Activated T-helper 1 cell treated with anti-CD3 and anti-CD28 coated beads, Interleukin-12 subunit alpha, Interleukin-12 subunit beta, Interleukin-2, Interleukin-4 antibody, amounts not matched to agents 30 ng/mL and 10 ng/mL and 1 ng/mL, durations not matched to agents 14 hours and 24 hours and 36 hours (primary cell): ENCODE results near the gene HOXD12. TPM values are rescaled to one million over a fixed set of nuclear protein-coding genes. Genes with fewer than 3 reads are reported as not detected.

Experiments used
- DNase-seq: peaks from one replicate; pipeline ENCODE4 v3.0.0; 2021; ENCODE audit warnings: low spot score
- H3K27ac Mint-ChIP-seq: one replicate; pipeline ENCODE4 v1.8.0; 2021; ENCODE audit warnings: mild to moderate bottlenecking, mixed read lengths
- H3K27me3 Mint-ChIP-seq: one replicate; pipeline ENCODE4 v1.8.0; 2022; ENCODE audit warnings: mild to moderate bottlenecking, moderate library complexity, mixed read lengths; ENCODE audit not compliant: insufficient read depth
- H3K36me3 Mint-ChIP-seq: one replicate; pipeline ENCODE4 v1.8.0; 2021; ENCODE audit warnings: low read depth, mixed read lengths
- H3K4me1 Mint-ChIP-seq: one replicate; pipeline ENCODE4 v1.8.0; 2021; ENCODE audit warnings: low read depth, mixed read lengths
- H3K4me3 Mint-ChIP-seq: one replicate; pipeline ENCODE4 v1.8.0; 2021; ENCODE audit warnings: mild to moderate bottlenecking, moderate library complexity, mixed read lengths
- H3K9me3 Mint-ChIP-seq: one replicate; pipeline ENCODE4 v1.8.0; 2021; ENCODE audit warnings: mixed read lengths
- intact Hi-C: fragments of 100-400 bp; cut with micrococcal nuclease; formaldehyde crosslinking; loops from one replicate; pipeline ENCODE4 v1.15.1; 2024
- total RNA-seq: library from RNA; stranded (reverse); gene quantifications from 2 replicates; pipeline ENCODE4 v1.2.3, GENCODE V29; 2022

HOXD12 gene
- total RNA-seq, 1 donor from 2014 or later = not detected

DNA sequence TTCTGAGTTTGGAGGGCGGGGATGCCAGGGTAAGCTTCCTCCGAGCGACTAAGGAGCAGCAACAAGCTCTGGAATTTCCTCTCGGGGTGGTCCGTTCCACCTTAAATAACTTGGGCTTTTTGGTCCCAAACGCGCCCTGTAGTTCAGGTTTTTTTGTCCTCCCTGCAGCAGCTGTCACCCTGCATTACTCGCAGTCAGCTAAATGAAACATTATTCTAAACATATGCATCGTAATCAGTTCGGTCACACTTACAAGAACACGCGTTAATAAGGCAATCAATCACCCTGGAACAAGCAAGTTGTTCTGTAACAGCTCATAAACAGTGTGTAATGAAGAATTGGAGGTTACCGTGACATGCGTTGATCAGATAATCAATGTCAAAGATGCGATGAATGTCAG is 24.1 kb upstream of the HOXD12 start:
- intact Hi-C loops = no loop called here
- Mint-ChIP-seq H3K4me1 (no peaks in the 10 kb centered on the region), H3K27me3 (peaks cover 72% of the 10 kb centered on the region), H3K27ac (no peak overlapping the region), H3K4me3 (no peak overlapping the region), H3K36me3 (peaks cover 3% of the 10 kb centered on the region), H3K9me3 (peaks cover 4% of the 10 kb centered on the region)
- DNase-seq = no peak

DNA sequence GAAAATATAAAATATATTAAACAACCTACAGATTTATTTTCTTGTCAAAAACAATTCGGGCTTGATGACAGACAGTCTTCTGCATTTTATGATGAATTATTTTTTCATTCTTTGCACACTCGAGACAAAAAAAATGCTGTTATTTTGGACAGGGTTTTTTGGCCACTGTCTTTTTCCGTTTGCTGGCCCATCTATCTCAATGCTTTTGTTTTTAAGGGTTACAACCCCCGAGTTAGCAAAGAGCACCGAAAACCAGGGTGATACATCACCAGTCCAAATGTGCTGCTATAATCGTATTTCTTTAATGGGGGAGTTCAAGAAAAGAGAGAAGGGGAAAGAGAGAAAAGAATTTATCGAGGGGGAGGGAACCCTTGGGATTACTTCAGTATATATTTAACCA is 23.5 kb upstream of the HOXD12 start:
- no peaks in the 10 kb centered on the region for H3K4me1 Mint-ChIP-seq
- H3K36me3 Mint-ChIP-seq = peaks cover 3% of the 10 kb centered on the region
- DNase-seq = no peak
- H3K4me3 Mint-ChIP-seq = no peak overlapping the region
- H3K27me3 Mint-ChIP-seq = peaks cover 72% of the 10 kb centered on the region
- H3K9me3 Mint-ChIP-seq = peaks cover 4% of the 10 kb centered on the region
- H3K27ac Mint-ChIP-seq = no peak overlapping the region
- intact Hi-C loops = loop anchor here (2.0 kb wide), 1 partner anchor 87 kb away; no protein-coding TSS in a partner anchor

DNA sequence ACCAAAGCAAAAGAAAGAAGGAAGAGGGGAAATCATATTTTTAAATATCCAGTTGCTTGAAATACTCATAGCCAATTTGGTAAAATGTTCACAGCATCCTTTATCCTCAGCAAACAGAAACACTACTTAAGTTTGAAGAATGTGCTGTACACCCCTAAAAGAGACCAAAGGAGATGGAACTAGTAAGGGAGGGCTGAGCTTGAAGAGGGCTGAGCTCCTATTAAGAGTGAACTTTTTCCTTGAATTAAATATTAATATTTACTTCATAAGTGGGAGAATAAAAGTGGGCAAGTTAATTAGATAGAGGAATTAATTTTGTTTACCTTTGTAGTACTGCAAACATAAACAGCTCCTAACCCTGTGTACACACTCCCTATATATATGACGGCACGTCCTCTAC is 22.8 kb upstream of the HOXD12 start:
- intact Hi-C loops = loop anchor here (2.0 kb wide), 1 partner anchor 86 kb away; no protein-coding TSS in a partner anchor
- Mint-ChIP-seq H3K27ac (no peak overlapping the region), H3K4me3 (no peak overlapping the region), H3K36me3 (peaks cover 3% of the 10 kb centered on the region), H3K9me3 (peaks cover 4% of the 10 kb centered on the region), H3K27me3 (peaks cover 75% of the 10 kb centered on the region), H3K4me1 (no peaks in the 10 kb centered on the region)
- no peak for DNase-seq

DNA sequence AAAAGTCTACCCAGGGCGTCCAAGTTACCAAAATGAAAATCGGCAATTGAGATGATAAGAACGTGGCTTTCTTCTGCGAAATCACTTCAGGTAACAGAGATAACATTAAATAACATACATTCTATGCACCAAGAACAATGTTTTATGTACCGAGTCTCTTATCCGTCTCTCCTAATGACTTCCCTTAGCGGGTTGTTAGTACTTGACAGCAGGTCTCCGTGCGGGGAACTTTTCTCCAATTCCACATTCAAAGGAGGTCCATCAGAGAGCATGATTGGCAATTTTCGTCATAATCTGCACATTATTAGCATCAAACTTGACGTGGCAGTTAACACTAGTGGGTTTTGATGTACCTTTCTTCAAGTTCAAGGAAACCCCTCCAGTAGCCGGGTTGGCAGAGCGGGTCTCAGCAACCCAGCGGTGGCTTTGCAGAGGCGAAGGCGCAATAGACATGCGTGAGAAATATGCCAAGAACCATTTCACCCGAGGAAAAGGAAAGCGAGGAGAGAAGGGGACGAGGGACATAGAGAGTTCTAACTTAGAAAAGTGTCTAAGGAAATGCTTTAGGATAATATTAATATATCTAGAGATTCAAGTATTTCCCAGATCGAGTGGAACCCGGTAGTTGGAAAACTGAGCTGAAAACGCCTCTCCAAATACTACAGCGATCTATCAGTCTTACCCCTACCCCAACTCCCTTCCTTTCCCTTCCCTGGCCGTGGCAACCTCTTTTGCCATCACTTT is 20.9 kb upstream of the HOXD12 start:
- Mint-ChIP-seq H3K36me3 (peaks cover 3% of the 10 kb centered on the region), H3K27ac (peak overlapping the region; percentile 89), H3K27me3 (peaks cover 71% of the 10 kb centered on the region), H3K4me3 (peak overlapping the region; percentile 19), H3K4me1 (no peaks in the 10 kb centered on the region), H3K9me3 (peaks cover 4% of the 10 kb centered on the region)
- DNase-seq = no peak
- intact Hi-C loops = loop anchor here (1.0 to 2.0 kb wide), 3 partner anchors 19 to 1744 kb away; partner anchors contain the start of gene SP9

DNA sequence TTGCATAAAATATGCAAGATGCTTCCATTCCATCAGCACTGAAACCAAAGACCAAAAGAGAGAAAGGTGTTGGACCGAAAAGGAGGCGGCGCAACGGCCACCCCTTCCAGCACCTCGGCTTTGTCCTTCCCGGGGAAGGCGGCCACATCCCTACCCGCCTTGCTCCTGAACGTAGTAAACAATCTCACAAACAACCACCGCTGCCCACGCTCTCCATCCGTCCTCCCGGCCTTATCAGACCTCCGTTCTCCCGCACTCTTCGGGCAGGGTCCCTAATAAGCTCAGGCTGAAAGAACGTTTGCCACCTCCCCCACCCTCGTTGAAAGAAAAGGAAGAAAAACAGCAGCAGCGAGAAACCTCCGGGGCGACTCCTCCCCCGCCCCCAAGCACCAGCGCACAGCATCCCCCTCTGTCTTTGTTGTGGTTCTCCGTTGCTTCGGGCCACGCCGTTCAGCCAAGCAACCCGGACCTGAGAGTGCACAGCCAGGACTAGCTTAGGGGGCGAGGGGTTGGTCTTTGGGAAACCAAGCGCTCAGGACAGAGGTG is 20.2 kb upstream of the HOXD12 start:
- H3K27ac Mint-ChIP-seq = peak overlapping the region; percentile 89
- peaks cover 4% of the 10 kb centered on the region for H3K9me3 Mint-ChIP-seq
- H3K36me3 Mint-ChIP-seq = peaks cover 3% of the 10 kb centered on the region
- H3K27me3 Mint-ChIP-seq = peaks cover 72% of the 10 kb centered on the region
- H3K4me3 Mint-ChIP-seq = peak overlapping the region; percentile 19
- no peaks in the 10 kb centered on the region for H3K4me1 Mint-ChIP-seq
- intact Hi-C loops = loop anchor here (2.0 kb wide), 2 partner anchors 51 to 1745 kb away; partner anchors contain the start of gene SP9
- DNase-seq = no peak

DNA sequence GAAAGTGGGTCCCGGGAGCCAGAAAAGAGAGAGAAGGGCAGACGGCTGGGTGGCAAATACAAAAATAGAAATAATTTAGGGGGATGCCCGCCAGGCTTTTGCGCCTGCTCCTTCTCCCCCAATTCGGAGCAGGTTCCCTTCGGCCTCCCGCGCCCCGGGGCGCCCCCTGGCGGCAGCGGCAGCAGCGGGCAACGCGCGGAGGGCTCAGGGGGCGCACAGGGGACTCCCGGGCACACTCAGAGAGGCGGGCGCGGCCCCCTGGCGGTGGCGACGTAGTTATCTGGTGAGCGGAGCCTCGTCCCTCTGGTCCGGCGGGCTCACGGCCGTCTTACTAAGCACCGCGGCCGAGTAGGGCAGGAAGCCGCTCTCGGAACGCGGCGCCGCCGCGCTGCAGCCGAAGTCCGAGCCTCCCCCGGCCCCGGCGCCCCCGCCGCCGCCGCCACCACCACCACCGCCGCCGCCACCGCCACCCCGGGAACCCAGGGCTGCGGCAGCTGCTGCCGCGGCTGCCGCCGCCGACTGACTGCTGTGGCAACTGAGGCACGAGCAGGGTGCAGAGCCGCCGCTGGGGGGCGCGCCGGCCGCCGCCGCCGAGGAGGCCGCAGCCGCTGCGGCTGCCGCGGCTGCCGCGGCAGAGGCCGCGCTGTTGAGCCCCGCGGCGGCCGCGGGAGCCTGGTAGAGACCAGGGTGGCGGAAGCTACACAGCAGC is 19.6 kb upstream of the HOXD12 start:
- Mint-ChIP-seq H3K4me1 (no peaks in the 10 kb centered on the region), H3K27me3 (peaks cover 72% of the 10 kb centered on the region), H3K36me3 (peaks cover 3% of the 10 kb centered on the region), H3K9me3 (peaks cover 4% of the 10 kb centered on the region), H3K4me3 (peak overlapping the region; percentile 15), H3K27ac (peak overlapping the region; percentile 89)
- no peak for DNase-seq
- intact Hi-C loops = loop anchor here (2.0 kb wide), 2 partner anchors 51 to 1745 kb away; partner anchors contain the start of gene SP9

DNA sequence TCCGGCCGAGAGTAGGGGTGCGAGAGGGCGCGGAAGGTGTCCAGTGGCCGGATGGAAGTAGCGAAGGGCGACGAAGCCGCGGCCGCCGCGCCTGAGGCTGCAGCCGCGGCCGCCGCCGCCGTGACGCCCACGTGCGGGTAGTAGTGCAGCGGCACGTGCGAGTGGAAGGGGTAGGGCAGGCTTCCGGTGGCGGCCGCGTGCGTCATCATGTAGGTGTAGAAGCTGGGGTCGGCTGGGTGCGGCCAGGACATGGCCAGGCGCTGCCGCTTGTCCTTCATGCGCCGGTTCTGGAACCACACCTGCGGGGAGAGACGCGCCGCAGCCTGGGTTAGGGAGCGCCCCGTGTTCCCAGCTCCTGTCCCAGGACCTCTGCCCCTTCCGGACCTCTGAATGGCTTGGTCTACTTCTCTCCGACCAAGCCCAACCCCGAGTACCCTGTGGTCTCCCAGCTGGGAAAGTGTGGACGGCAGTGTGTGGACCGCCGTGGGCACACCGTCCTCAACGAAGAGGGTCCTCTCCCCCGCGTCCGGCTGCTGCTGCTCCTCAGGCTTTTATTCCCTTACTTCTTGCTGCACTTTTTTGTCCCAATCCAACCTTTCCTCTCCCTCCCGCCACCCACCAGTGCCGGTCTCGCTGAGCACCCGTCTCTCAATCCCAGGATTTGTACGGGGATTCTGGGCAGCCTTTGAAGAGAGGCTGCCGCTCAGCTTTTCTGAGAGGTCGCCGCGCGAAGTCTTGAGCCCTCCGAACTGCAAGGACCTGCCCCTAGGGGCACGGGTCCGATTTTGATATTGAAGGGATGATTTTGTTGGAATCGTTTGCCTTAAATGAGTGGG is 18.8 kb upstream of the HOXD12 start:
- no peak overlapping the region for H3K4me3 Mint-ChIP-seq
- peak overlapping the region; percentile 81 for H3K27ac Mint-ChIP-seq

DNA sequence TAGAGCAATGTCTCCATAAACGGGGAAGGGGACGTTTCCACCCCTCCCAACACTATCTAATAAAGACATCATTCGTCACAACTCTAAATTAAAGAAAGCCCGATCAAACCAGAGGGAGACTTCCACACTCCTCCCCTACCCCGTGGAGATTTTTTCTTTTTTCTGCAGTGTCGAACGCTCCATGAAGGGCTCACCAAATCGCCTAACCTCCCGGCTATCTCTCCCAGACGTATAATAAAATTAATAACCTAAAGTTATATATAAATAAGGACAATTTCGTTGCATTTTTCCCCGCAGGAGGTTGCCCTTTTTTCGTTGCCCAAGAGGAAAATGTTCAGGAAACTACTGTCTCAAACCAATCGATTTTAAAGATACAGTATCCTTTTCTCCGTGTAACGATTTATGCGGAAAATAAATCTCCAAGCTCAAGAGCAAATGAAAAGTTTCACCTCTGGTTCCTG is 18.2 kb upstream of the HOXD12 start:
- no peak overlapping the region for H3K4me3 Mint-ChIP-seq
- H3K9me3 Mint-ChIP-seq = peaks cover 4% of the 10 kb centered on the region
- DNase-seq = no peak
- H3K36me3 Mint-ChIP-seq = peaks cover 3% of the 10 kb centered on the region
- H3K27ac Mint-ChIP-seq = peak overlapping the region; percentile 81
- intact Hi-C loops = no loop called here
- no peaks in the 10 kb centered on the region for H3K4me1 Mint-ChIP-seq
- H3K27me3 Mint-ChIP-seq = peaks cover 72% of the 10 kb centered on the region

More for the DNA sequence above, 18.8 kb upstream of the HOXD12 start:
- DNase-seq = no peak
- intact Hi-C loops = no loop called here
- Mint-ChIP-seq H3K36me3 (peaks cover 3% of the 10 kb centered on the region), H3K27me3 (peaks cover 73% of the 10 kb centered on the region), H3K4me1 (no peaks in the 10 kb centered on the region), H3K9me3 (peaks cover 4% of the 10 kb centered on the region)

DNA sequence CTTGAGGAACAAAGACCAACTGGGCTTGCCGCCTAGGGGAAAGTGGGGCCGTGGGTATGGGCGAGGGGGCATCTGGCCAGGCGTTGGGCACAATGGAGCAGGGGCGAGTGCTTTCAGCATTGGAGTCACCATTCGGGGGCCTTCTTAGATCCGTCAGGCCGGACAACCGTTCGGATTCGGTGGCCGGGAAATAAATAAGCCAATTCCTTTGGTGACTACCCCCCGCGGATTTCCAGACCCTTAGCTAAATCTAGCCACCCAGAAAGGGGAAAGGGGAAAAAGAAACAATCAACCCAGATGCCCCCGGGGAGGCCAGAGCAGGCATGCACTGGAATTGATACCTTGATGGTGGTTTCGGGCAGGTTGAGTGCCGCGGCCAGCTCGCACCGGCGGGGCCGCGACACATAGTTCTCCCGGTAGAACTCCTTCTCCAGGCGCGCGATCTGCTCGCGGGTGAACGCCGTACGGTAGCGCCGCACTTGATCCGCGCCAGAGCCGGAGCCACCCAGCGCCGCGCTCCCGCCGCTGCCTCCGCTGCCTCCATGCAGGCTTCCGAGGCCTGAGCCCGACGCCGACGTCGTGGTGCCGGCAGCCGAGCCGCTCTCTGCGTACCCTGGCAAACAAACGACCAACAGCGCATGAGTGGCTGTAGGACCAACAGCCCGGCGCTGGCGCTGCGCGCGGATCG is 17.6 kb upstream of the HOXD12 start:
- no peak for DNase-seq
- Mint-ChIP-seq H3K4me3 (no peak overlapping the region), H3K27ac (peak overlapping the region; percentile 81), H3K36me3 (peaks cover 3% of the 10 kb centered on the region), H3K27me3 (peaks cover 74% of the 10 kb centered on the region), H3K9me3 (peaks cover 4% of the 10 kb centered on the region), H3K4me1 (no peaks in the 10 kb centered on the region)
- intact Hi-C loops = no loop called here

DNA sequence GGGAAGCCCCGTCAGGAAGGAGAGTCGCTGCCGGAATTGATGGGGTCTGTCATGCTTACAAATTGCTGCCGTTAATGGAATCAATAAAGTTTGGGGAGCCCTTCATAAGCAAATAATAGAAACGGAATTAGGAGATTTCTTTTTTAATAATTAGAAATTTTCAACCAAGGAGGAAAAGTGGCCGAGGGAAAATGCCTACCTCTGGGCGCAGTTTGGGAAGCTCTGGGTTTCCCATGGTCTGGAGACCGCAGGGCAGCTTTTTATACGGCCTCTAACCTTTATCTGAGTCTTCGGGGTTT is 17.1 kb upstream of the HOXD12 start:
- Mint-ChIP-seq H3K9me3 (peaks cover 4% of the 10 kb centered on the region), H3K4me1 (no peaks in the 10 kb centered on the region), H3K27ac (peak overlapping the region; percentile 40), H3K4me3 (no peak overlapping the region), H3K27me3 (peaks cover 79% of the 10 kb centered on the region), H3K36me3 (peaks cover 3% of the 10 kb centered on the region)
- DNase-seq = no peak
- intact Hi-C loops = no loop called here

DNA sequence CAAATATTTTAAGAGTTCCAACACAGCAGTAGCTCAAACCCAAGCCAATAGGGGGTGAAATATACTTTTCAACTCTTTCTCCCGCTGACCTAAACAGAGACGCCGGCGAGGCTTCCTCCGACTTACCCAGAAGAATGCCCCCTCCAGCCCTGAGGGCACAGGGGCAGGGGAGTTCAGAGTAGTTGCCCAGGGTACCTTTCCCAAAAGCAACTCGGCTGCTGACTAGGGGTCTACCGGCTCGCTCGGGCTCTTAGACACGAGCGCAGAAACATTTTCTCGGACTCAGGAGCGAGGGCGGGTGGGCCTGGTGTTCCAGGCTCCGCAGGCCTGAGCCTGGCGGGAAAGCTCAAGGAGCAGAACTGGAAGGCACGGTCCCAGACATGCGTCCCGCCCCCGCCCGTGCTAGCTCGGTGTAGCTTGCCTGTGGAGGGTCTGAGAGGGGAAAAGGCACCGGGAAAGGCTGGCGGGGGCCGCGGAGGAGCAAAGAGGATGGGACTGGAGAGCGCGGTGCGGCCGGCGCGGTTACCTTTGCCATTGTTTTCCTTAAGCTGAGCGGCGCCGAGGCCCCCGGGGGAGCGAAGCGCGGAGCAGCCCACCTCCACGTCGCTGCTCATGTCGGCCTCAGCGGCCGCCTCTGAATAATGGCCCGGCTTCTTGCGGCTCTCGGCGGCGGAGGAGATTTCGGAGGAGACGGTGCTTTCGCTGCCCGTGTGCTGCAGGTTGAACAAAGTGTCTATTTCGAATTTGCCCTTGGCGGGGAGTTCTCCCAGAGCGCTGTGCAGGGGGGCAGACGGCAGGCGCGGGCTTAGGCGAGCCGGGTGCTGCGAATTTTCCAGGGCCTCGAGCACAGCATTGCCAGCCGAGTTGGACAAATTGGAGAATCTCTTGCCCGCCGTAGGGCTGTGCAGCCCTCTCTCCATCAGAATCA is 16.5 kb upstream of the HOXD12 start:
- Mint-ChIP-seq H3K27me3 (peaks cover 84% of the 10 kb centered on the region), H3K4me1 (no peaks in the 10 kb centered on the region), H3K36me3 (peaks cover 3% of the 10 kb centered on the region), H3K9me3 (peaks cover 4% of the 10 kb centered on the region), H3K27ac (peak overlapping the region; percentile 64), H3K4me3 (no peak overlapping the region)
- no peak for DNase-seq
- intact Hi-C loops = no loop called here
